ENCODE measurements around the gene ZSWIM1.

GRCh38 chr20:45863543-45864470 lies 17.2 kb upstream of the ZSWIM1 start:
- TF ChIP-seq CTCF (IDR thresholded peaks at IDR 0.05; ENCODE audit: borderline replicate concordance, extremely low read depth, low read length, poor library complexity, severe bottlenecking) (no peak), EZH2 (IDR thresholded peaks at IDR 0.05; ENCODE audit: borderline replicate concordance, low read depth, low read length, severe bottlenecking) (no peak)
